Measurements from ENCODE around the gene RNF220.

Gene RNF220

DNA sequence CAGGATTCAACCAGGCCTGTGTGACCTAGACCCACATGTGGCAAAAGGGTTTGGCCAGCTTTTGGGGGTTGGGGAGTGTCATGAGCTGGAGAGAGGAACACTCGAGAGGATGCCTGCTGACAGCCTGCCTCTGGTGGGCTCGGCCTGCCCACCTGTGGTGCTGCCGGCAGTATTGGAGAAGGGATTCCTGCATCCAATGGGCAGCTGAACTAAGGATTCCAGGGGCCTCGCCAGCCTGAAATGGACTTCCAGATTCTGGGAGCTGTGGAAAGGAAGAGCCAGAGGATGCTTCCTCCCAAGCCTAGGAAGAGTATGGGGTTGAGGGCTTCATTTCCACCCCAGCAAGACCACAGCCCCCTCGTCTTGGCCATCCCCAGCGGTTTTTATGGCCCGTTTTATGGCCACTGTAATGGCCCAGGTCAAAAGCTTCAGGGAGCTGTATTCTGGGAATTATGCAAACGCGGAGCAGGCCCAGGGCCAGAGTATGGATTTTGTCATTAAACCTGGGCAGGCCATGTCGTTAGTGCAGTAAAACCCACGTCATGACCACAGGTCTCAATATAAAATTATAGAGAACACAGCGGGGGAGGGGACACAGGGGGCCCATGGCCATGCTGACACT, 205.6 kb downstream of the RNF220 start:
- no peak for TF ChIP-seq ZC3H10 (CRISPR knock-in tag; IDR thresholded peaks at IDR 0.05)
- TF ChIP-seq, protein P1, sequence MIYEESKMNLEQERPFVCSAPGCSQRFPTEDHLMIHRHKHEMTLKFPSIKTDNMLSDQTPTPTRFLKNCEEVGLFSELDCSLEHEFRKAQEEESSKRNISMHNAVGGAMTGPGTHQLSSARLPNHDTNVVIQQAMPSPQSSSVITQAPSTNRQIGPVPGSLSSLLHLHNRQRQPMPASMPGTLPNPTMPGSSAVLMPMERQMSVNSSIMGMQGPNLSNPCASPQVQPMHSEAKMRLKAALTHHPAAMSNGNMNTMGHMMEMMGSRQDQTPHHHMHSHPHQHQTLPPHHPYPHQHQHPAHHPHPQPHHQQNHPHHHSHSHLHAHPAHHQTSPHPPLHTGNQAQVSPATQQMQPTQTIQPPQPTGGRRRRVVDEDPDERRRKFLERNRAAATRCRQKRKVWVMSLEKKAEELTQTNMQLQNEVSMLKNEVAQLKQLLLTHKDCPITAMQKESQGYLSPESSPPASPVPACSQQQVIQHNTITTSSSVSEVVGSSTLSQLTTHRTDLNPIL (CRISPR knock-in tag; IDR thresholded peaks at IDR 0.05; ENCODE audit: low read depth): no peak
- TF ChIP-seq ZFP30 (CRISPR knock-in tag; IDR thresholded peaks at IDR 0.05): no peak
- TF ChIP-seq ISL1 (CRISPR knock-in tag; IDR thresholded peaks at IDR 0.05): no peak
- no peak for TF ChIP-seq ZNF70 (CRISPR knock-in tag; IDR thresholded peaks at IDR 0.05)
- TF ChIP-seq TOX (CRISPR knock-in tag; IDR thresholded peaks at IDR 0.05; ENCODE audit: borderline replicate concordance): no peak
- TF ChIP-seq, protein P2, sequence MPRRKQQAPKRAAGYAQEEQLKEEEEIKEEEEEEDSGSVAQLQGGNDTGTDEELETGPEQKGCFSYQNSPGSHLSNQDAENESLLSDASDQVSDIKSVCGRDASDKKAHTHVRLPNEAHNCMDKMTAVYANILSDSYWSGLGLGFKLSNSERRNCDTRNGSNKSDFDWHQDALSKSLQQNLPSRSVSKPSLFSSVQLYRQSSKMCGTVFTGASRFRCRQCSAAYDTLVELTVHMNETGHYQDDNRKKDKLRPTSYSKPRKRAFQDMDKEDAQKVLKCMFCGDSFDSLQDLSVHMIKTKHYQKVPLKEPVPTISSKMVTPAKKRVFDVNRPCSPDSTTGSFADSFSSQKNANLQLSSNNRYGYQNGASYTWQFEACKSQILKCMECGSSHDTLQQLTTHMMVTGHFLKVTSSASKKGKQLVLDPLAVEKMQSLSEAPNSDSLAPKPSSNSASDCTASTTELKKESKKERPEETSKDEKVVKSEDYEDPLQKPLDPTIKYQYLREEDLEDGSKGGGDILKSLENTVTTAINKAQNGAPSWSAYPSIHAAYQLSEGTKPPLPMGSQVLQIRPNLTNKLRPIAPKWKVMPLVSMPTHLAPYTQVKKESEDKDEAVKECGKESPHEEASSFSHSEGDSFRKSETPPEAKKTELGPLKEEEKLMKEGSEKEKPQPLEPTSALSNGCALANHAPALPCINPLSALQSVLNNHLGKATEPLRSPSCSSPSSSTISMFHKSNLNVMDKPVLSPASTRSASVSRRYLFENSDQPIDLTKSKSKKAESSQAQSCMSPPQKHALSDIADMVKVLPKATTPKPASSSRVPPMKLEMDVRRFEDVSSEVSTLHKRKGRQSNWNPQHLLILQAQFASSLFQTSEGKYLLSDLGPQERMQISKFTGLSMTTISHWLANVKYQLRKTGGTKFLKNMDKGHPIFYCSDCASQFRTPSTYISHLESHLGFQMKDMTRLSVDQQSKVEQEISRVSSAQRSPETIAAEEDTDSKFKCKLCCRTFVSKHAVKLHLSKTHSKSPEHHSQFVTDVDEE (CRISPR knock-in tag; IDR thresholded peaks at IDR 0.05): no peak
- TF ChIP-seq RARB (CRISPR knock-in tag; IDR thresholded peaks at IDR 0.05): no peak
- TF ChIP-seq ZNF8 (CRISPR knock-in tag; IDR thresholded peaks at IDR 0.05): no peak
- TF ChIP-seq ZNF565 (CRISPR knock-in tag; conservative IDR thresholded peaks at IDR 0.05; ENCODE audit: low read depth): no peak
- no peak for TF ChIP-seq TCF4 (CRISPR knock-in tag; IDR thresholded peaks at IDR 0.05; ENCODE audit: borderline replicate concordance)
- TF ChIP-seq ZFP3 (CRISPR knock-in tag; IDR thresholded peaks at IDR 0.05): no peak
- no peak for TF ChIP-seq GLIS3 (CRISPR knock-in tag; IDR thresholded peaks at IDR 0.05)
- TF ChIP-seq SNAI2 (CRISPR knock-in tag; IDR thresholded peaks at IDR 0.05): no peak
- TF ChIP-seq, protein P3, sequence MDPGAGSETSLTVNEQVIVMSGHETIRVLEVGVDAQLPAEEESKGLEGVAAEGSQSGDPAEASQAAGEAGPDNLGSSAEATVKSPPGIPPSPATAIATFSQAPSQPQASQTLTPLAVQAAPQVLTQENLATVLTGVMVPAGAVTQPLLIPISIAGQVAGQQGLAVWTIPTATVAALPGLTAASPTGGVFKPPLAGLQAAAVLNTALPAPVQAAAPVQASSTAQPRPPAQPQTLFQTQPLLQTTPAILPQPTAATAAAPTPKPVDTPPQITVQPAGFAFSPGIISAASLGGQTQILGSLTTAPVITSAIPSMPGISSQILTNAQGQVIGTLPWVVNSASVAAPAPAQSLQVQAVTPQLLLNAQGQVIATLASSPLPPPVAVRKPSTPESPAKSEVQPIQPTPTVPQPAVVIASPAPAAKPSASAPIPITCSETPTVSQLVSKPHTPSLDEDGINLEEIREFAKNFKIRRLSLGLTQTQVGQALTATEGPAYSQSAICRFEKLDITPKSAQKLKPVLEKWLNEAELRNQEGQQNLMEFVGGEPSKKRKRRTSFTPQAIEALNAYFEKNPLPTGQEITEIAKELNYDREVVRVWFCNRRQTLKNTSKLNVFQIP (CRISPR knock-in tag; IDR thresholded peaks at IDR 0.05; ENCODE audit: borderline replicate concordance, low read depth): no peak
- ATAC-seq: no peak

DNA sequence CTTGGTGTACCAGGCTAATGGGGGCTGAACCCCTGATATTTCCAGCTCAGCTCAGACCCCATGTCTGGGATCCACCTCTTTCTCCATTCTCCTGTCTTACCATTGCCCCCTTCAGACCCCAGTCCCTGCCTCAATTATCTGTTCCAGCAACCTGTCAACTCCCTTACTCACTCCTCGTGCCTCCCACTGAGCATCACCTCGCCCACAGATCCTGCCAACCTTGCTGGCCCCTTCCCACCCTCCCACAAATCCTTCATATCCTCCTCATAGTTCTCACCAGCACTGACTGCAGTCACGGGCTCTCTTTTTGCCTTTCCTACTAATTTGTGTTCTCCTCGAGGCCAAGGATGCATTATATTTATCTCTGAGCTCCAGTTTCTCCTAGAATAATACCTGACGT, 206.4 kb downstream of the RNF220 start:
- TF ChIP-seq, protein P3 (CRISPR knock-in tag; IDR thresholded peaks at IDR 0.05; ENCODE audit: borderline replicate concordance, low read depth): no peak
- no peak for TF ChIP-seq PPARA (CRISPR knock-in tag; IDR thresholded peaks at IDR 0.05; ENCODE audit: borderline replicate concordance)
- TF ChIP-seq, protein P4, sequence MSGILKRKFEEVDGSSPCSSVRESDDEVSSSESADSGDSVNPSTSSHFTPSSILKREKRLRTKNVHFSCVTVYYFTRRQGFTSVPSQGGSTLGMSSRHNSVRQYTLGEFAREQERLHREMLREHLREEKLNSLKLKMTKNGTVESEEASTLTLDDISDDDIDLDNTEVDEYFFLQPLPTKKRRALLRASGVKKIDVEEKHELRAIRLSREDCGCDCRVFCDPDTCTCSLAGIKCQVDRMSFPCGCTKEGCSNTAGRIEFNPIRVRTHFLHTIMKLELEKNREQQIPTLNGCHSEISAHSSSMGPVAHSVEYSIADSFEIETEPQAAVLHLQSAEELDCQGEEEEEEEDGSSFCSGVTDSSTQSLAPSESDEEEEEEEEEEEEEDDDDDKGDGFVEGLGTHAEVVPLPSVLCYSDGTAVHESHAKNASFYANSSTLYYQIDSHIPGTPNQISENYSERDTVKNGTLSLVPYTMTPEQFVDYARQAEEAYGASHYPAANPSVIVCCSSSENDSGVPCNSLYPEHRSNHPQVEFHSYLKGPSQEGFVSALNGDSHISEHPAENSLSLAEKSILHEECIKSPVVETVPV (CRISPR knock-in tag; IDR thresholded peaks at IDR 0.05): no peak
- no peak for TF ChIP-seq ZNF565 (CRISPR knock-in tag; conservative IDR thresholded peaks at IDR 0.05; ENCODE audit: low read depth)
- no peak for TF ChIP-seq GLIS3 (CRISPR knock-in tag; IDR thresholded peaks at IDR 0.05)
- no peak for TF ChIP-seq ZNF70 (CRISPR knock-in tag; IDR thresholded peaks at IDR 0.05)
- no peak for TF ChIP-seq ARNTL (CRISPR knock-in tag; IDR thresholded peaks at IDR 0.05; ENCODE audit: borderline replicate concordance, low read depth)
- TF ChIP-seq SNAI2 (CRISPR knock-in tag; IDR thresholded peaks at IDR 0.05): no peak
- TF ChIP-seq CSDC2 (CRISPR knock-in tag; IDR thresholded peaks at IDR 0.05): no peak
- TF ChIP-seq ZC3H10 (CRISPR knock-in tag; IDR thresholded peaks at IDR 0.05): no peak
- TF ChIP-seq ZFP3 (CRISPR knock-in tag; IDR thresholded peaks at IDR 0.05): no peak
- no peak for TF ChIP-seq TOX (CRISPR knock-in tag; IDR thresholded peaks at IDR 0.05; ENCODE audit: borderline replicate concordance)
- TF ChIP-seq OSR1 (CRISPR knock-in tag; IDR thresholded peaks at IDR 0.05): no peak
- TF ChIP-seq, protein P5, sequence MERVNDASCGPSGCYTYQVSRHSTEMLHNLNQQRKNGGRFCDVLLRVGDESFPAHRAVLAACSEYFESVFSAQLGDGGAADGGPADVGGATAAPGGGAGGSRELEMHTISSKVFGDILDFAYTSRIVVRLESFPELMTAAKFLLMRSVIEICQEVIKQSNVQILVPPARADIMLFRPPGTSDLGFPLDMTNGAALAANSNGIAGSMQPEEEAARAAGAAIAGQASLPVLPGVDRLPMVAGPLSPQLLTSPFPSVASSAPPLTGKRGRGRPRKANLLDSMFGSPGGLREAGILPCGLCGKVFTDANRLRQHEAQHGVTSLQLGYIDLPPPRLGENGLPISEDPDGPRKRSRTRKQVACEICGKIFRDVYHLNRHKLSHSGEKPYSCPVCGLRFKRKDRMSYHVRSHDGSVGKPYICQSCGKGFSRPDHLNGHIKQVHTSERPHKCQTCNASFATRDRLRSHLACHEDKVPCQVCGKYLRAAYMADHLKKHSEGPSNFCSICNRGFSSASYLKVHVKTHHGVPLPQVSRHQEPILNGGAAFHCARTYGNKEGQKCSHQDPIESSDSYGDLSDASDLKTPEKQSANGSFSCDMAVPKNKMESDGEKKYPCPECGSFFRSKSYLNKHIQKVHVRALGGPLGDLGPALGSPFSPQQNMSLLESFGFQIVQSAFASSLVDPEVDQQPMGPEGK (CRISPR knock-in tag; IDR thresholded peaks at IDR 0.05; ENCODE audit: borderline replicate concordance): no peak
- TF ChIP-seq, protein P2 (CRISPR knock-in tag; IDR thresholded peaks at IDR 0.05): no peak
- no peak for TF ChIP-seq ZFP30 (CRISPR knock-in tag; IDR thresholded peaks at IDR 0.05)
- no peak for TF ChIP-seq ISL1 (CRISPR knock-in tag; IDR thresholded peaks at IDR 0.05)
- ATAC-seq: no peak

Measured in SK-N-SH treated with all-trans-retinoic acid at 6 μM for 48 hours (cell line).